Rectal smooth muscle tissue (tissue), 1 donor: ENCODE measurements around the gene MTRR.
"Not testable (repeated sequence)": the region's sequence is repeated elsewhere in the genome, so short reads cannot be mapped to it uniquely, and the experiment has no call there.

Experiments used
- H3K27ac ChIP-seq: one replicate; pipeline ENCODE4 v1.7.0; 2013; ENCODE audit warnings: low read depth, low read length, inconsistent platforms
- H3K27me3 ChIP-seq: one replicate; pipeline ENCODE4 v1.7.0; 2013; ENCODE audit warnings: low read length; ENCODE audit not compliant: control insufficient read depth, insufficient read depth
- H3K36me3 ChIP-seq: one replicate; pipeline ENCODE4 v1.7.0; 2013; ENCODE audit warnings: low read length; ENCODE audit not compliant: control insufficient read depth, insufficient read depth
- H3K4me1 ChIP-seq: one replicate; pipeline ENCODE4 v1.7.0; 2013; ENCODE audit warnings: low read length; ENCODE audit not compliant: control insufficient read depth, insufficient read depth
- H3K4me3 ChIP-seq: one replicate; pipeline ENCODE4 v1.7.0; 2013; ENCODE audit warnings: low read length
- H3K9ac ChIP-seq: one replicate; pipeline ENCODE4 v1.7.0; 2013; ENCODE audit warnings: low read length

MTRR gene

GRCh38 chr5:7910738-7911428, 41.9 kb downstream of the MTRR start:
- no peak overlapping the region for H3K4me3 ChIP-seq
- no peak overlapping the region for H3K27ac ChIP-seq
- no peaks in the 10 kb centered on the region for H3K4me1 ChIP-seq
- H3K36me3 ChIP-seq, result no peaks in the 10 kb centered on the region
- H3K27me3 ChIP-seq, result no peaks in the 10 kb centered on the region
- no peak overlapping the region for H3K9ac ChIP-seq

GRCh38 chr5:7911429-7911771, 42.5 kb downstream of the MTRR start:
- H3K4me3 ChIP-seq, H3K36me3 ChIP-seq, H3K9ac ChIP-seq, H3K27me3 ChIP-seq, H3K4me1 ChIP-seq, H3K27ac ChIP-seq: not testable (repeated sequence)

GRCh38 chr5:7916171-7916804, 47.3 kb downstream of the MTRR start:
- no peak overlapping the region for H3K9ac ChIP-seq
- H3K27me3 ChIP-seq, result no peaks in the 10 kb centered on the region
- no peak overlapping the region for H3K4me3 ChIP-seq
- H3K27ac ChIP-seq, result no peak overlapping the region
- no peaks in the 10 kb centered on the region for H3K36me3 ChIP-seq
- no peaks in the 10 kb centered on the region for H3K4me1 ChIP-seq

GRCh38 chr5:7917130-7918123, 48.5 kb downstream of the MTRR start:
- Histone ChIP-seq H3K4me1 (no peaks in the 10 kb centered on the region), H3K36me3 (no peaks in the 10 kb centered on the region), H3K9ac (no peak overlapping the region), H3K27ac (no peak overlapping the region), H3K27me3 (no peaks in the 10 kb centered on the region), H3K4me3 (no peak overlapping the region)

- Histone ChIP-seq H3K4me3 (no peak overlapping the region), H3K27ac (no peak overlapping the region), H3K9ac (no peak overlapping the region)
Observed at GRCh38 chr5:7925961-7926695, 57.2 kb downstream of the MTRR start.

GRCh38 chr5:7926720-7927119, 57.8 kb downstream of the MTRR start:
- no peaks in the 10 kb centered on the region for H3K36me3 ChIP-seq
- H3K4me1 ChIP-seq, result no peaks in the 10 kb centered on the region
- no peaks in the 10 kb centered on the region for H3K27me3 ChIP-seq
- no peak overlapping the region for H3K27ac ChIP-seq
- H3K4me3 ChIP-seq, result no peak overlapping the region
- no peak overlapping the region for H3K9ac ChIP-seq

More at GRCh38 chr5:7925961-7926695, 57.2 kb downstream of the MTRR start:
- Histone ChIP-seq H3K27me3 (no peaks in the 10 kb centered on the region), H3K36me3 (no peaks in the 10 kb centered on the region), H3K4me1 (no peaks in the 10 kb centered on the region)

GRCh38 chr5:7927466-7928375, 58.8 kb downstream of the MTRR start:
- no peaks in the 10 kb centered on the region for H3K27me3 ChIP-seq
- no peak overlapping the region for H3K9ac ChIP-seq
- H3K4me3 ChIP-seq, result no peak overlapping the region
- no peaks in the 10 kb centered on the region for H3K4me1 ChIP-seq
- no peaks in the 10 kb centered on the region for H3K36me3 ChIP-seq
- H3K27ac ChIP-seq, result no peak overlapping the region

GRCh38 chr5:7930011-7930410, 61.1 kb downstream of the MTRR start:
- Histone ChIP-seq H3K36me3 (no peaks in the 10 kb centered on the region), H3K4me3 (no peak overlapping the region), H3K27me3 (no peaks in the 10 kb centered on the region), H3K27ac (no peak overlapping the region), H3K4me1 (no peaks in the 10 kb centered on the region), H3K9ac (no peak overlapping the region)

GRCh38 chr5:7941692-7942091, 72.7 kb downstream of the MTRR start:
- no peak overlapping the region for H3K4me3 ChIP-seq
- H3K4me1 ChIP-seq, result no peaks in the 10 kb centered on the region
- H3K36me3 ChIP-seq, result no peaks in the 10 kb centered on the region
- H3K9ac ChIP-seq, result no peak overlapping the region
- H3K27ac ChIP-seq, result no peak overlapping the region
- H3K27me3 ChIP-seq, result no peaks in the 10 kb centered on the region

GRCh38 chr5:7947301-7947700, 78.4 kb downstream of the MTRR start:
- no peak overlapping the region for H3K27ac ChIP-seq
- H3K36me3 ChIP-seq, result no peaks in the 10 kb centered on the region
- no peaks in the 10 kb centered on the region for H3K27me3 ChIP-seq
- H3K4me3 ChIP-seq, result no peak overlapping the region
- no peaks in the 10 kb centered on the region for H3K4me1 ChIP-seq
- no peak overlapping the region for H3K9ac ChIP-seq
